ENCODE results near the gene BCL11B. TPM values are rescaled to one million over a fixed set of nuclear protein-coding genes. Genes with fewer than 3 reads are reported as not detected.

The BCL11B gene
- polyA plus RNA-seq, 1 experiment: not detected

DNA sequence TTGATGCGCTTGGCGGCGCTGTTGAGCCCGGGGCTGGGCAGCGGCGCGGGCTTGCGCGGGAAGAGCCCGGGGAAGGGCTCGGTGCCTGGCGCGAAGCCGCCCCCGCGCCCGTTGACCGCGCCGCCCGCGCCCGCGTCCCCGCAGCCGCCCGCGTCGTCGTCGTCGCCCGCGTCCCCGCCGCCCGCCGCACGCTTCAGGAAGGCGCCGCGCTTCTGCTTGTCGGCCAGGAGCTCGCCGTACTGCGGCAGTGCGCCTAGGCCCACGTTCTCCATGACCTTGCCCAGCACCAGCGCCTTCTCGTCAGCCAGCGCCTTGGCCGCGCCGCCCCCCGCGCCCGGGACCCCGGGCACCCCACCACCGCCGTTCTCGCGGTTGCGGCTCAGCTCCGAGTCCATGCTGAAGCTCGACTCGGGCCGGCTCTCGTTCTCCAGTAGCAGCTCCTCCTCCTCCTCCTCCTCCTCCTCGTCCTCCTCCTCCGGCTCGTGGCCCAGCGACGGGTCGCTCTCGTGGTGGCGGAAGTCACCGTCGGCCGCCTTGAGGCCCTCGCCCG is 97.2 kb downstream of the BCL11B start:
- TF ChIP-seq, protein P1, sequence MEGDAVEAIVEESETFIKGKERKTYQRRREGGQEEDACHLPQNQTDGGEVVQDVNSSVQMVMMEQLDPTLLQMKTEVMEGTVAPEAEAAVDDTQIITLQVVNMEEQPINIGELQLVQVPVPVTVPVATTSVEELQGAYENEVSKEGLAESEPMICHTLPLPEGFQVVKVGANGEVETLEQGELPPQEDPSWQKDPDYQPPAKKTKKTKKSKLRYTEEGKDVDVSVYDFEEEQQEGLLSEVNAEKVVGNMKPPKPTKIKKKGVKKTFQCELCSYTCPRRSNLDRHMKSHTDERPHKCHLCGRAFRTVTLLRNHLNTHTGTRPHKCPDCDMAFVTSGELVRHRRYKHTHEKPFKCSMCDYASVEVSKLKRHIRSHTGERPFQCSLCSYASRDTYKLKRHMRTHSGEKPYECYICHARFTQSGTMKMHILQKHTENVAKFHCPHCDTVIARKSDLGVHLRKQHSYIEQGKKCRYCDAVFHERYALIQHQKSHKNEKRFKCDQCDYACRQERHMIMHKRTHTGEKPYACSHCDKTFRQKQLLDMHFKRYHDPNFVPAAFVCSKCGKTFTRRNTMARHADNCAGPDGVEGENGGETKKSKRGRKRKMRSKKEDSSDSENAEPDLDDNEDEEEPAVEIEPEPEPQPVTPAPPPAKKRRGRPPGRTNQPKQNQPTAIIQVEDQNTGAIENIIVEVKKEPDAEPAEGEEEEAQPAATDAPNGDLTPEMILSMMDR (IDR thresholded peaks at IDR 0.05; ENCODE audit: insufficient read depth, low read depth, low read length): no peak
- H3K36me3 ChIP-seq (ENCODE audit: control insufficient read depth, insufficient read depth, low read length): no peaks in the 10 kb centered on the region
- ChIA-PET POLR2A (no interaction called here), CTCF (no interaction called here)
- H3K4me3 ChIP-seq (ENCODE audit: low read depth, low read length): no peak overlapping the region
- DNase-seq (ENCODE audit: low read depth): no peak
- no peaks in the 10 kb centered on the region for H3K27me3 ChIP-seq (ENCODE audit: control insufficient read depth, insufficient read depth, low read length)

DNA sequence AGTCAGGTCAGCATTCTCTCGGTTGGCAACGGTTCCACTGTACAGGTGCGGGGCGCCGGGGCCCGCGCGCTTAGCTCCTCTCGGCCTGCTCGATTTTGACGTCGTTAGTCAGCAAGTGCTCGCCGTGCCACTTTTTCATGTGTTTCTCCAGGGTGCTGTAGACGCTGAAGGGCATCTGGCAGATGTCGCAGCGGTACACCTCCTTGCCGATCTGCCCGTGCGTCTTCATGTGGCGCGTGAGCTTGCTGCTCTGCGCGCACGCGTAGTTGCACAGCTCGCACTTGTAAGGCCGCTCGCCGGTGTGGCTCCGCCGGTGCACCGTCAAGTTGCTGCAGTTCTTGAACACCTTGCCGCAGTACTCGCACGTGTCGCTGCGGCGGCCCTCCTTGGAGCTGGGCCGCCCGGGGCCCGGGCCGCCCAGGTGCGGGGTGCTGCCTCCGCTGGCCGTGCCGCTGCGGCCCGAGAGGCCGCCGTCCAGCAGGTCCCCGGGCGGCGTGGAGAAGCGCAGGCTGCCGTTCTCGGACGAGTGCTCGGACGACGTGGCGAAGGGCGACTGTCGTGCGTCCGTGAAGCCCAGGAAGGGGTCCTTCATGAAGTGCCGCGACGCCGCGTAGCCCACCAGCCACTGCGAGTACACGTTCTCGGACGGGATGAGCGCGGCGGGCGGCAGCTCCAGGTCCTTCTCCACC is 97.8 kb downstream of the BCL11B start:
- H3K27me3 ChIP-seq (ENCODE audit: control insufficient read depth, insufficient read depth, low read length): no peaks in the 10 kb centered on the region
- POLR2A ChIA-PET: no interaction called here
- CTCF ChIA-PET: no interaction called here
- no peak for DNase-seq (ENCODE audit: low read depth)
- no peaks in the 10 kb centered on the region for H3K36me3 ChIP-seq (ENCODE audit: control insufficient read depth, insufficient read depth, low read length)
- TF ChIP-seq, protein P1 (IDR thresholded peaks at IDR 0.05; ENCODE audit: insufficient read depth, low read depth, low read length): no peak
- H3K4me3 ChIP-seq (ENCODE audit: low read depth, low read length): no peak overlapping the region

- Histone ChIP-seq H3K4me3 (ENCODE audit: low read depth, low read length) (no peak overlapping the region), H3K36me3 (ENCODE audit: control insufficient read depth, insufficient read depth, low read length) (no peaks in the 10 kb centered on the region), H3K27me3 (ENCODE audit: control insufficient read depth, insufficient read depth, low read length) (no peaks in the 10 kb centered on the region)
- ChIA-PET CTCF (no interaction called here), POLR2A (no interaction called here)
- DNase-seq (ENCODE audit: low read depth): no peak
- TF ChIP-seq, protein P1 (IDR thresholded peaks at IDR 0.05; ENCODE audit: insufficient read depth, low read depth, low read length): no peak
Observed at GRCh38 chr14:99173506-99173905, 98.5 kb downstream of the BCL11B start.

- POLR2A ChIA-PET: no interaction called here
- H3K36me3 ChIP-seq (ENCODE audit: control insufficient read depth, insufficient read depth, low read length): no peaks in the 10 kb centered on the region
- TF ChIP-seq, protein P1 (IDR thresholded peaks at IDR 0.05; ENCODE audit: insufficient read depth, low read depth, low read length): no peak
- no peaks in the 10 kb centered on the region for H3K27me3 ChIP-seq (ENCODE audit: control insufficient read depth, insufficient read depth, low read length)
- CTCF ChIA-PET: no interaction called here
- no peak for DNase-seq (ENCODE audit: low read depth)
- H3K4me3 ChIP-seq (ENCODE audit: low read depth, low read length): no peak overlapping the region
Observed at GRCh38 chr14:99173086-99173485, 98.9 kb downstream of the BCL11B start.

DNA sequence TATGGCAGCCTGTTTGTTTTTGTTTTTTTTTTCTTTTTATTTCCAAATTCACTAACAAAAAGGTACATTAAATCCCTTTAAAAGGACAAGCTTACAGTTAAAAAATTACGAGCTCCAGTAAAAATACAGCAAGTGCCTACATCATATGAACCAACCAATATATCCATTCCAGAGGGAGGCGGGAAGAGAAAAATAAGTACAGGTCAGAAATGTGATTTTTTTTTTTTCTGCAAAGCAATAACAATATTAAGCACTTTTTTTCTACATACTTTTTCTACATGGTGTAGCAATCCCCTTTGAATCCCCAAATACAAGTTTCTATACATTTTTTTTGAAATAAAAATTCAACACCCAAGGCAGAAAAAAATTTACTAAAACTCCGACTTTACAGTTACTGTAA is 100.6 kb downstream of the BCL11B start:
- no peaks in the 10 kb centered on the region for H3K36me3 ChIP-seq (ENCODE audit: control insufficient read depth, insufficient read depth, low read length)
- no peak for DNase-seq (ENCODE audit: low read depth)
- no peaks in the 10 kb centered on the region for H3K27me3 ChIP-seq (ENCODE audit: control insufficient read depth, insufficient read depth, low read length)
- CTCF ChIA-PET: no interaction called here
- POLR2A ChIA-PET: no interaction called here
- no peak overlapping the region for H3K4me3 ChIP-seq (ENCODE audit: low read depth, low read length)
- TF ChIP-seq, protein P1 (IDR thresholded peaks at IDR 0.05; ENCODE audit: insufficient read depth, low read depth, low read length): no peak

All from BJ (cell line).